ENCODE data around the gene KCNIP4. TPM values are rescaled to one million over a fixed set of nuclear protein-coding genes. Genes with fewer than 3 reads are reported as not detected.

Gene KCNIP4
- polyA plus RNA-seq, 1 donor (not counting 4 experiments of a cell fraction or from before 2014, with no cell fraction given): 0.07 TPM

DNA sequence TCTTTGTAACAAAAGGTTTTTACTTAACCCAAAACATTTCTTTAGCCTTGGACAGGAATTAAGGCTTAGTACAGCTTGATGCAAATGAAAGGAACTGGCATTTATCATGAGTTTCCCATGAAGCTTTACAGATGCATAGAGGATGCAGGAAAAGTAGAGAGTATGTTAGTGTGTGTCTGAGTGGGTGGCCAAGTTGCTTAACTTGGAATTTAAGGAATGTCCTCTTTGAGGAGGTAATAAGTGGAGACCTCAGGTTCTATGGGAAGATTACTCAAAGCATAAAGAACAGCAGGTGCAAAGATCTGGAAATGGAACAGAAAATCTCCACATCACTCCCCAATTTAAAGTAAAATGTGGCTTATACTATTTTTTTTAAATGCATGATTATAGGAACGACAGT, 457.9 kb downstream of the KCNIP4 start:
- no peak for FAIRE-seq
- Histone ChIP-seq H3K4me1 (ENCODE audit: control insufficient read depth, extremely low read depth, insufficient read depth, low read length) (no peaks in the 10 kb centered on the region), H3K9me1 (ENCODE audit: control insufficient read depth, extremely low read depth, insufficient read depth, low read length) (no peaks in the 10 kb centered on the region), H3K4me2 (ENCODE audit: control insufficient read depth, extremely low read depth, insufficient read depth, low read depth, low read length) (no peak overlapping the region), H3K27ac (ENCODE audit: control insufficient read depth, insufficient read depth, low read length) (no peak overlapping the region), H3K79me2 (ENCODE audit: control insufficient read depth, insufficient read depth, low read length) (no peaks in the 10 kb centered on the region), H3K4me3 (ENCODE audit: control insufficient read depth in 2 of 3, extremely low read depth in 1 of 3, insufficient read depth in 2 of 3, low read depth in 1 of 3, low read length in 3 of 3) (no peak overlapping the region), H2AFZ (ENCODE audit: control insufficient read depth, low read length) (no peak overlapping the region), H4K20me1 (ENCODE audit: control insufficient read depth, extremely low read depth, insufficient read depth, low read length) (no peaks in the 10 kb centered on the region), H3K36me3 (ENCODE audit: control insufficient read depth in 2 of 2, extremely low read depth in 1 of 2, insufficient read depth in 2 of 2, low read length in 2 of 2) (no peaks in the 10 kb centered on the region), H3K27me3 (ENCODE audit: control insufficient read depth, extremely low read depth, insufficient read depth, low read length) (no peaks in the 10 kb centered on the region), H3K9me3 (ENCODE audit: control insufficient read depth, low read depth, low read length) (no peaks in the 10 kb centered on the region), H3K9ac (ENCODE audit: control insufficient read depth, extremely low read depth, insufficient read depth, low read length) (no peak overlapping the region)
- no peak for DNase-seq (ENCODE audit: low read depth, low spot score)
- TF ChIP-seq EZH2 (IDR thresholded peaks at IDR 0.05; ENCODE audit: low read length): no peak
- TF ChIP-seq, protein P1, sequence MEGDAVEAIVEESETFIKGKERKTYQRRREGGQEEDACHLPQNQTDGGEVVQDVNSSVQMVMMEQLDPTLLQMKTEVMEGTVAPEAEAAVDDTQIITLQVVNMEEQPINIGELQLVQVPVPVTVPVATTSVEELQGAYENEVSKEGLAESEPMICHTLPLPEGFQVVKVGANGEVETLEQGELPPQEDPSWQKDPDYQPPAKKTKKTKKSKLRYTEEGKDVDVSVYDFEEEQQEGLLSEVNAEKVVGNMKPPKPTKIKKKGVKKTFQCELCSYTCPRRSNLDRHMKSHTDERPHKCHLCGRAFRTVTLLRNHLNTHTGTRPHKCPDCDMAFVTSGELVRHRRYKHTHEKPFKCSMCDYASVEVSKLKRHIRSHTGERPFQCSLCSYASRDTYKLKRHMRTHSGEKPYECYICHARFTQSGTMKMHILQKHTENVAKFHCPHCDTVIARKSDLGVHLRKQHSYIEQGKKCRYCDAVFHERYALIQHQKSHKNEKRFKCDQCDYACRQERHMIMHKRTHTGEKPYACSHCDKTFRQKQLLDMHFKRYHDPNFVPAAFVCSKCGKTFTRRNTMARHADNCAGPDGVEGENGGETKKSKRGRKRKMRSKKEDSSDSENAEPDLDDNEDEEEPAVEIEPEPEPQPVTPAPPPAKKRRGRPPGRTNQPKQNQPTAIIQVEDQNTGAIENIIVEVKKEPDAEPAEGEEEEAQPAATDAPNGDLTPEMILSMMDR (optimal IDR thresholded peaks at IDR 0.05 in 1 of 3, IDR thresholded peaks at IDR 0.05 in 1 of 3, conservative IDR thresholded peaks at IDR 0.05 in 1 of 3; ENCODE audit: extremely low read depth in 1 of 3, insufficient read depth in 2 of 3, low read length in 3 of 3): no peak
- dilution Hi-C loops (cut with MboI; ENCODE audit: extremely low pct_ligation_motif_present, low sequenced_read_pairs): no loop called here

DNA sequence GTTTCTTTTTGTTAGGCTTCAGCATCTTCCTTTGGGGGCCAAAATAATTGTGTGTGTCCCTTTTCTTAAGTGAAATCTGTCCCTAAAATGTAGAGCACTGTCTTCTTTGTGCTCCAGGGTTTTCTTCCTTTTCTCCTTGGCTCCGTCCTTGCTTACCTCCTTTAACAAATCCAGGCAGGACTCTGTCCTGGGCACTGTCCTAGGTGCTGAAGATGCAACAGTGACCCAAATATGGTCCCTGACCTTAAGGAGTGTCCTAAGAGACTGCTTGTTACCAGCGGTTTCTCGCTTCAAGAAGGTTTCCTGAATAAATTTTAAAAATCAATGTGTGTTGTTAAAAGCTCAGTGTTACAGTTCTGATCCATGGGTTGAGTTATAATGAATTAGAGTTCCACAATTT, 471.8 kb downstream of the KCNIP4 start:
- no peak overlapping the region for H3K4me2 ChIP-seq (ENCODE audit: control insufficient read depth, extremely low read depth, insufficient read depth, low read depth, low read length)
- dilution Hi-C loops (cut with MboI; ENCODE audit: extremely low pct_ligation_motif_present, low sequenced_read_pairs): no loop called here
- H3K27me3 ChIP-seq (ENCODE audit: control insufficient read depth, extremely low read depth, insufficient read depth, low read length): peaks cover 4% of the 10 kb centered on the region
- H3K79me2 ChIP-seq (ENCODE audit: control insufficient read depth, insufficient read depth, low read length): no peaks in the 10 kb centered on the region
- DNase-seq (ENCODE audit: low read depth, low spot score): no peak
- no peaks in the 10 kb centered on the region for H3K9me3 ChIP-seq (ENCODE audit: control insufficient read depth, low read depth, low read length)
- no peaks in the 10 kb centered on the region for H3K36me3 ChIP-seq (ENCODE audit: control insufficient read depth in 2 of 2, extremely low read depth in 1 of 2, insufficient read depth in 2 of 2, low read length in 2 of 2)
- H3K9ac ChIP-seq (ENCODE audit: control insufficient read depth, extremely low read depth, insufficient read depth, low read length): no peak overlapping the region
- no peaks in the 10 kb centered on the region for H4K20me1 ChIP-seq (ENCODE audit: control insufficient read depth, extremely low read depth, insufficient read depth, low read length)
- no peak overlapping the region for H3K4me3 ChIP-seq (ENCODE audit: control insufficient read depth in 2 of 3, extremely low read depth in 1 of 3, insufficient read depth in 2 of 3, low read depth in 1 of 3, low read length in 3 of 3)
- no peak for FAIRE-seq
- no peak overlapping the region for H3K27ac ChIP-seq (ENCODE audit: control insufficient read depth, insufficient read depth, low read length)
- H3K9me1 ChIP-seq (ENCODE audit: control insufficient read depth, extremely low read depth, insufficient read depth, low read length): no peaks in the 10 kb centered on the region
- H2AFZ ChIP-seq (ENCODE audit: control insufficient read depth, low read length): no peak overlapping the region
- TF ChIP-seq, protein P1 (optimal IDR thresholded peaks at IDR 0.05 in 1 of 3, IDR thresholded peaks at IDR 0.05 in 1 of 3, conservative IDR thresholded peaks at IDR 0.05 in 1 of 3; ENCODE audit: extremely low read depth in 1 of 3, insufficient read depth in 2 of 3, low read length in 3 of 3): no peak
- no peak for TF ChIP-seq EZH2 (IDR thresholded peaks at IDR 0.05; ENCODE audit: low read length)
- no peaks in the 10 kb centered on the region for H3K4me1 ChIP-seq (ENCODE audit: control insufficient read depth, extremely low read depth, insufficient read depth, low read length)

Data from keratinocyte (primary cell).